PC-3 (cell line): Measurements from ENCODE around the gene FOXI2. TPM values are rescaled to one million over a fixed set of nuclear protein-coding genes. Genes with fewer than 3 reads are reported as not detected.

Source experiments
- ATAC-seq: fragments of 200-7000 bp; cut with Tn5 transposase; 2 replicates; pipeline ENCODE4 v1.9.1; 2020; ENCODE audit warnings: mild to moderate bottlenecking, moderate library complexity
- BruUV-seq: library from RNA; stranded (reverse); fragments of 400-500 nt; replicated peaks from 2 replicates; lab custom pipeline; 2021; lab: Mats Ljungman, UMichigan
- CTCF ChIA-PET: fragments of 300-600 bp; sonication (Branson Sonifier 250); formaldehyde crosslinking; loops from one replicate; lab custom pipeline; 2022; ENCODE audit warnings: antibody characterized with exemption; lab: Charles Lee
- POLR2A ChIA-PET: fragments of 300-600 bp; sonication (Branson Sonifier 250); formaldehyde crosslinking; loops from one replicate; lab custom pipeline; 2022; ENCODE audit warnings: antibody characterized with exemption; ENCODE audit not compliant: unreplicated experiment; lab: Charles Lee
- DNase-seq: peaks from one replicate; pipeline ENCODE4 v3.0.0-alpha.2; 2015
- H2AFZ ChIP-seq: fragments of 300-600 bp; sonication (generic); 2 replicates; pipeline ENCODE4 v1.6.0; 2016; ENCODE audit warnings: antibody characterized with exemption, low read length
- H3F3A ChIP-seq: fragments of 300-600 bp; sonication (generic); one replicate; pipeline ENCODE4 v1.6.0; 2017; ENCODE audit warnings: antibody characterized with exemption, low read length, control low read depth, mild to moderate bottlenecking; ENCODE audit not compliant: unreplicated experiment
- H3K27ac ChIP-seq: fragments of 300-600 bp; sonication (generic); 2 replicates; pipeline ENCODE4 v1.5.1; 2016; ENCODE audit warnings: mild to moderate bottlenecking, low read length
- H3K27me3 ChIP-seq: fragments of 300-600 bp; sonication (generic); 2 replicates; pipeline ENCODE4 v1.6.1; 2016; ENCODE audit warnings: low read length, mixed read lengths
- H3K36me3 ChIP-seq: fragments of 300-600 bp; sonication (generic); 2 replicates; pipeline ENCODE4 v1.6.1; 2016; ENCODE audit warnings: low read depth, mixed run types, low read length, mixed read lengths
- H3K4me1 ChIP-seq: fragments of 300-600 bp; sonication (generic); 2 replicates; pipeline ENCODE4 v1.5.1; 2016; ENCODE audit warnings: low read length; ENCODE audit not compliant: insufficient read depth
- H3K4me2 ChIP-seq: fragments of 300-600 bp; sonication (generic); 2 replicates; pipeline ENCODE4 v1.6.0; 2016; ENCODE audit warnings: low read length
- H3K4me3 ChIP-seq: fragments of 300-600 bp; sonication (generic); 2 replicates; pipeline ENCODE4 v1.5.1; 2016; ENCODE audit warnings: mild to moderate bottlenecking, low read length, mixed read lengths
- H3K79me2 ChIP-seq: fragments of 300-600 bp; sonication (generic); 2 replicates; pipeline ENCODE4 v1.6.1; 2017; ENCODE audit warnings: low read length, mixed read lengths
- H3K9ac ChIP-seq: fragments of 300-600 bp; sonication (generic); 2 replicates; pipeline ENCODE4 v1.6.0; 2016; ENCODE audit warnings: mild to moderate bottlenecking, low read length
- H3K9me2 ChIP-seq: fragments of 300-600 bp; sonication (generic); replicated peaks from 2 replicates; pipeline ENCODE4 v1.6.1; 2016; ENCODE audit warnings: mixed run types, low read length, mixed read lengths
- H3K9me3 ChIP-seq: fragments of 300-600 bp; sonication (generic); 2 replicates; pipeline ENCODE4 v1.6.1; 2016; ENCODE audit warnings: low read length, mixed read lengths
- H4K20me1 ChIP-seq: fragments of 300-600 bp; sonication (generic); 2 replicates; pipeline ENCODE4 v1.6.1; 2016; ENCODE audit warnings: low read length, mixed read lengths
- CTCF ChIP-seq: fragments of 300-600 bp; sonication (generic); conservative IDR thresholded peaks from 2 replicates; pipeline ENCODE4 v1.5.1; 2017; ENCODE audit warnings: antibody characterized with exemption, low read depth, mild to moderate bottlenecking, low read length
- EZH2 ChIP-seq: fragments of 300-600 bp; sonication (generic); IDR thresholded peaks from one replicate; pipeline ENCODE4 v1.6.1; 2017; ENCODE audit warnings: antibody characterized with exemption, mild to moderate bottlenecking, low read length; ENCODE audit not compliant: unreplicated experiment
- EZH2phosphoT487 ChIP-seq: fragments of 300-600 bp; sonication (generic); IDR thresholded peaks from 2 replicates; pipeline ENCODE4 v1.6.1; 2018; ENCODE audit warnings: mild to moderate bottlenecking, antibody characterized with exemption, low read length, borderline replicate concordance
- intact Hi-C: fragments of 100-400 bp; cut with micrococcal nuclease; formaldehyde crosslinking; loops from 2 replicates; pipeline ENCODE4 v1.9.0; 2023
- total RNA-seq: library from RNA; depleted of rRNA; stranded (reverse); fragments of >200 nt; gene quantifications from 2 replicates; pipeline ENCODE4 v1.2.3, GENCODE V29; 2014

Gene FOXI2
- total RNA-seq, 1 experiment from 2014 or later: not detected

GRCh38 chr10:127734753-127735152 lies 2.2 kb upstream of the FOXI2 start:
- TF ChIP-seq EZH2 (no peak), CTCF (no peak), EZH2phosphoT487 (no peak)
- H2AFZ ChIP-seq: no peak overlapping the region

GRCh38 chr10:127735156-127735555 lies 1.8 kb upstream of the FOXI2 start:
- Histone ChIP-seq H3K9ac (no peak overlapping the region), H4K20me1 (no peaks in the 10 kb centered on the region), H3K4me2 (no peak overlapping the region), H3K9me3 (no peaks in the 10 kb centered on the region), H3K27ac (no peak overlapping the region), H3K79me2 (no peaks in the 10 kb centered on the region), H2AFZ (no peak overlapping the region), H3K4me1 (no peaks in the 10 kb centered on the region), H3K36me3 (no peaks in the 10 kb centered on the region), H3K9me2 (no peaks in the 10 kb centered on the region), H3F3A (no peaks in the 10 kb centered on the region), H3K4me3 (no peak overlapping the region), H3K27me3 (0 out of 2 replicates have a peak, but pooled peaks cover 4% of the 10 kb centered on the region)
- intact Hi-C loops: no loop called here
- DNase-seq (no peak), ATAC-seq (no peak)
- CTCF ChIA-PET: no interaction called here
- POLR2A ChIA-PET: no interaction called here
- TF ChIP-seq EZH2phosphoT487: no peak
- no peak for TF ChIP-seq EZH2
- TF ChIP-seq CTCF: no peak
- no TSS peak for BruUV-seq

More at GRCh38 chr10:127734753-127735152, 2.2 kb upstream of the FOXI2 start:
- ATAC-seq (no peak), DNase-seq (no peak)
- intact Hi-C loops: no loop called here
- no peaks in the 10 kb centered on the region for H3K36me3 ChIP-seq
- POLR2A ChIA-PET: no interaction called here
- no peaks in the 10 kb centered on the region for H3K4me1 ChIP-seq
- H3K27me3 ChIP-seq: 0 out of 2 replicates have a peak, but pooled peaks cover 4% of the 10 kb centered on the region
- no peak overlapping the region for H3K27ac ChIP-seq
- H3K9me2 ChIP-seq: no peaks in the 10 kb centered on the region
- no peaks in the 10 kb centered on the region for H3K9me3 ChIP-seq
- no TSS peak for BruUV-seq
- no peaks in the 10 kb centered on the region for H3F3A ChIP-seq
- H3K9ac ChIP-seq: no peak overlapping the region
- H3K79me2 ChIP-seq: no peaks in the 10 kb centered on the region
- no peak overlapping the region for H3K4me2 ChIP-seq
- H4K20me1 ChIP-seq: no peaks in the 10 kb centered on the region
- CTCF ChIA-PET: no interaction called here
- H3K4me3 ChIP-seq: no peak overlapping the region

GRCh38 chr10:127735723-127736221 lies 1.2 kb upstream of the FOXI2 start:
- CTCF ChIA-PET: no interaction called here
- no peaks in the 10 kb centered on the region for H3K79me2 ChIP-seq
- H3F3A ChIP-seq: no peaks in the 10 kb centered on the region
- H3K4me2 ChIP-seq: no peak overlapping the region
- no peaks in the 10 kb centered on the region for H4K20me1 ChIP-seq
- intact Hi-C loops: no loop called here
- H3K9me3 ChIP-seq: no peaks in the 10 kb centered on the region
- no peaks in the 10 kb centered on the region for H3K36me3 ChIP-seq
- no peaks in the 10 kb centered on the region for H3K4me1 ChIP-seq
- TF ChIP-seq CTCF (no peak), EZH2phosphoT487 (no peak), EZH2 (no peak)
- H2AFZ ChIP-seq: no peak overlapping the region
- no peak overlapping the region for H3K4me3 ChIP-seq
- no TSS peak for BruUV-seq
- H3K27ac ChIP-seq: no peak overlapping the region
- POLR2A ChIA-PET: no interaction called here
- 0 out of 2 replicates have a peak, but pooled peaks cover 4% of the 10 kb centered on the region for H3K27me3 ChIP-seq
- H3K9ac ChIP-seq: no peak overlapping the region
- H3K9me2 ChIP-seq: no peaks in the 10 kb centered on the region
- ATAC-seq: no peak
- no peak for DNase-seq
